Neuron (in vitro differentiated cells): ENCODE results near the gene ZWILCH.
"Not testable (repeated sequence)": the region's sequence is repeated elsewhere in the genome, so short reads cannot be mapped to it uniquely, and the experiment has no call there.

ENCODE experiments used
- H2AFZ ChIP-seq: one replicate; pipeline ENCODE4 v1.6.1; 2013; ENCODE audit warnings: low read depth, mild to moderate bottlenecking, inconsistent platforms, low read length, moderate library complexity
- H3K27me3 ChIP-seq: one replicate; pipeline ENCODE4 v1.6.1; 2013; ENCODE audit warnings: low read length; ENCODE audit not compliant: insufficient read depth
- H3K36me3 ChIP-seq: one replicate; pipeline ENCODE4 v1.6.1; 2013; ENCODE audit warnings: low read length; ENCODE audit not compliant: insufficient read depth
- H3K4me1 ChIP-seq: one replicate; pipeline ENCODE4 v1.6.1; 2013; ENCODE audit warnings: low read length; ENCODE audit not compliant: insufficient read depth
- H3K4me3 ChIP-seq: 2 replicates; pipeline ENCODE4 v1.5.1; 2013; ENCODE audit warnings: mild to moderate bottlenecking, low read length, moderate library complexity
- H3K9me3 ChIP-seq: one replicate; pipeline ENCODE4 v1.6.1; 2013; ENCODE audit warnings: low read length

Gene ZWILCH

DNA sequence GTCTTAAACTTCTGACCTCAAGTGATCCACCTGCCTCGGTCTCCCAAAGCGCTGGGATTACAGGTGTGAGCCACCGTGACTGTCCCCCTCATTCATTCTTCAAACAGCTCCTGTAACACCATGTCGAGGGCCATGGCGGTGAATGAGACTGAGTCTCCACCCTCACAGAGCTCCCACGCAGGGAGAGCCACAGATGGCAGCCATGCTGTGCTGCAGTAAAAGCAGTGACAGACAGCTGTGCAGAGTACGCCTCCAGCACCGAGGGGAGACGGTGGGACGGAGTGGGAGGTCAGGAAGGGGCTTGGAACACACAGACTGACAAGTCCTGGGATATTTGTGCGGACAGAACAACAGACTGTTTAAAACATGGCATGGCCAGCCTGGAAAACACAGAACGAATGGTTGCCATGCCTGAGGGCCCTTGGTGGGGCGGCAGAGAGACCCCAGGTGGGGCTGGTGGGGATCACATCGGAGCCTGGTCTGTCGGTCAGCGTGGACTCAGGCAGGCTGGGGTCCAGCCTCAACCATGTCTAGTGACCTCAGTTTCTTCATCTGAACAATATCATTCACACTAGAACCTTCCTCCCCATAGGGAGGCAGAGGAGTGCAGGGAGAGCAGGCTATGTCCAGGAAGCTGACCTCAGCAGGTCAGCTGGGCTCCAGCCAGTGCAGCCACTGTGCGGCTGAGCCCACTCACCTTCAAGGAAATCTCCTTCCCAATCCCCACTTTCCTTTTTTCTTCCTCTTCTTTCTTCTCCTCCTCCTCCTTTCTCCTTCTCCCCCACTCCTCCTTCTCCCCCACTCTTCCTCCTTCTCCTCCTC is 81.2 kb downstream of the ZWILCH start:
- H3K36me3 ChIP-seq, result no peaks in the 10 kb centered on the region

DNA sequence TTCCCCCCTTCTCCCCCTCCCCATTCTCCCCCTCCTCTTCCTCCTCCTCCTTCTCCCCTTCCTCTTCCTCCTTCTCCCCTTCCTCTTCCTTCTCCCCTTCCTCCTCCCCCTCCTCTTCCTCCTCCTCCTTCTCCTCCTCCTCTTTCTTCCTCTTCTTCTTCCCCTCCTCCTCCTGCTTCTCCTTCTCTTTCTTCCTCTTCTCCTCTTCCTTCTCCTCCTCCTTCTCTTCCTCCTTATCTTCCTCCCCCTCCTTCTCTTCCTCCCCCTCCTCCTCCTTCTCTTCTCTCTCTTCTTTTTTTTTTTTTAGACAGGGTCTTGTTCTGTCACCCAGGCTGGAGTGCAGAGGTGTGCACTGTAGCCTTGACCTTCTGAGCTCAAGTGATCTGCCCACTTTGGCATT is 81.9 kb downstream of the ZWILCH start:
- no peaks in the 10 kb centered on the region for H3K9me3 ChIP-seq
- no peaks in the 10 kb centered on the region for H3K36me3 ChIP-seq
- no peak overlapping the region for H2AFZ ChIP-seq

More for the DNA sequence above, 81.2 kb downstream of the ZWILCH start:
- H2AFZ ChIP-seq, result peak overlapping the region; percentile 23
- no peaks in the 10 kb centered on the region for H3K9me3 ChIP-seq
- H3K4me3 ChIP-seq, result no peak overlapping the region
- no peaks in the 10 kb centered on the region for H3K27me3 ChIP-seq
- peaks cover 5% of the 10 kb centered on the region for H3K4me1 ChIP-seq

DNA sequence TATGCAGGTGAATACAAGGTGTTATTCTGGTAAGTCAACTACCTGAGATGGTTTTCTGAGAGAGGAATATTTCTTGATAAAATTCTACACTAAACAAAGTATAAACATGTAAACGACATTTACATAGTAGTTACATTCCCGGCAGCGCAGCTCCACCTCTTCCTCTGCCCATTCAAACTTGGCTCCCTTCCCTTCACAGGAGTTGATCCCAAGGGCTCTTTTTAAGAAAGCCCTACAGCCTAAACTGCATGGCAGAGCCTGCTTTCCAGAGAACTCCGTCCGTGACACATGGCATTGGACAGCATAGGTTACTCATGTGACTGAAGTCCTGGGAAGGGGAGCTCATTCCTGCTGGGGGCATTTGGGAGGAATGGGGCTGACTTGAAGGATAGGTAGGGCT is 82.6 kb downstream of the ZWILCH start:
- Histone ChIP-seq H3K9me3 (no peaks in the 10 kb centered on the region), H3K36me3 (no peaks in the 10 kb centered on the region), H3K4me3 (no peak overlapping the region), H3K27me3 (peaks cover 4% of the 10 kb centered on the region), H3K4me1 (peaks cover 5% of the 10 kb centered on the region), H2AFZ (no peak overlapping the region)

More for the DNA sequence above, 81.9 kb downstream of the ZWILCH start:
- H3K4me1 ChIP-seq, result peaks cover 5% of the 10 kb centered on the region
- H3K4me3 ChIP-seq, result no peak overlapping the region
- no peaks in the 10 kb centered on the region for H3K27me3 ChIP-seq

DNA sequence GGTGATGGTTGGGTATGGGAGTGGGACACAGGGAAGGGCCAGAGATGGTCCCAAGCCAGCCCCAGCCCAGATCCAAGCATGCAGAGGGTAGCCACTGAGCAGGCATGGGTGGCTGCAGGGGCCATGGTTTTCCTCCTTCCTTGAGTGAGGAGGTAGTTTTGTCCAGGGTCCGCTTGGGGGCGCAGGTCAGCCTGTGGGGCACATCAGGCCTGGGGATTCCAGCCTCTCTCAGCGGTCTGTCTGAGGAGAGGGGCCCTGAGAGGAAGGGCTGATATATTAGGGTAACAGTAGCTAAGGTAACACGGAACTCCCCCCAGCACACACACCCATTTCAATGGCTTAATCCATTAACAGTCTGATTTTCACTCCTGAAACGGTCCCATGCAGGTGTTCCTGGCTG is 83.4 kb downstream of the ZWILCH start:
- no peaks in the 10 kb centered on the region for H3K36me3 ChIP-seq
- no peaks in the 10 kb centered on the region for H3K9me3 ChIP-seq
- H3K4me1 ChIP-seq, result peaks cover 5% of the 10 kb centered on the region
- H3K4me3 ChIP-seq, result no peak overlapping the region
- H2AFZ ChIP-seq, result no peak overlapping the region
- peaks cover 4% of the 10 kb centered on the region for H3K27me3 ChIP-seq

DNA sequence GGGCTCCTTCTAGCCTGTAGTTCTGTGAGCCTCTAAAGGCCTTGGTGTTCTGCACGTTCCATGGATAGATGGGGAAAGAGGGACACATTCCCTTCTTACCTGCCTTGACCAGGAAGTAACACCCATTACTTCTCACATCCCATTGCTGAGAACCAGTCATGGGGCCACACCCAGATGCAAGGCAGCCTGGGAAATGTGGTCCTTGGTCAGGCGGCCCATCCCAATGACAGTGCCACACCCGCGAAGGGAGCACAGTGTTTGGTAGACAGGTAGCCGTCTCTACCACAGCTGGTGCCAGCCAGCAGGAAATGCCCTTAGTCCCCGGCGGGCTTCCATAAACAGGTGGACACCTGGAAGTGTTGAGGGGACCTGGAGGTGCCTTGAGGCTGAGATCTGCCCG is 83.8 kb downstream of the ZWILCH start:
- H3K4me1 ChIP-seq, result peaks cover 5% of the 10 kb centered on the region
- H3K36me3 ChIP-seq, result no peaks in the 10 kb centered on the region
- no peak overlapping the region for H3K4me3 ChIP-seq
- peaks cover 4% of the 10 kb centered on the region for H3K27me3 ChIP-seq
- H2AFZ ChIP-seq, result no peak overlapping the region
- H3K9me3 ChIP-seq, result no peaks in the 10 kb centered on the region

DNA sequence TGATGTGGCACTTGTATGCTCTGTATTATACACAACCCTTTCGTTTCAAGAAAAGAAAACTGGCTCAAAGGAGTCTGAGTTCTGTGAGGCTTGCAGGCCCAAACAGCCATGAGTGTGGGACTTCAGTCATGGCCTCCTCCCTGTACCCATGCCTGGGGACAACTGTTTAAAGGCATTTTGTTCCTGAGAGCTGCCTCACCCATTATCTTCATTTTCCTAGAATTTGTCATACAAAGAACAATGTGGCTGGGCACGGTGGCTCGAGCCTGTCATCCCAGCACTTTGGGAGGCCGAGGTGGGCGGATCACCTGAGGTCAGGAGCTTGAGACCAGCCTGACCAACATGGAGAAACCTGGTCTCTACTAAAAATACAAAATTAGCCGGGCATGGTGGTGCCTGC is 84.3 kb downstream of the ZWILCH start:
- H3K9me3 ChIP-seq, H3K4me3 ChIP-seq, H3K27me3 ChIP-seq, H2AFZ ChIP-seq, H3K4me1 ChIP-seq, H3K36me3 ChIP-seq: not testable (repeated sequence)

DNA sequence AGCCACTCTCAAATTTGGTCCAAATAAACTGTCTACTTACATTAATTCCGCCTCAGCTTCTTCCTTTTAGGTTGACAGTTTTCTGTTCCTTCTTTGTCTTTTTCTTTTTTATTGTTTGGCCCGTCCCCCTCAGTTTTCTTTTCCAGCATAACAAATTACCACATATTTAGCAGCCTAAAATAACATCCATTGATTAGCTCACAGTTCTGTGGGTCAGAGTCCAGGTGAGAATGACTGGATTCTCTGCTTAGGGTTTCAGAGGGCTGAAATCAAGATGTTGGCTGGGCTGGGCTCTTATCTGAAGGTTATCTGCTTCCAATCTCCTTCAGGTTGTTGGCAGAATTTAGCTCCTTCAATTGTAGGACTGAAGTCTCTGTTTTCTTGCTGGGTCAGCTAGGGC is 85.3 kb downstream of the ZWILCH start:
- H3K36me3 ChIP-seq, result no peaks in the 10 kb centered on the region

DNA sequence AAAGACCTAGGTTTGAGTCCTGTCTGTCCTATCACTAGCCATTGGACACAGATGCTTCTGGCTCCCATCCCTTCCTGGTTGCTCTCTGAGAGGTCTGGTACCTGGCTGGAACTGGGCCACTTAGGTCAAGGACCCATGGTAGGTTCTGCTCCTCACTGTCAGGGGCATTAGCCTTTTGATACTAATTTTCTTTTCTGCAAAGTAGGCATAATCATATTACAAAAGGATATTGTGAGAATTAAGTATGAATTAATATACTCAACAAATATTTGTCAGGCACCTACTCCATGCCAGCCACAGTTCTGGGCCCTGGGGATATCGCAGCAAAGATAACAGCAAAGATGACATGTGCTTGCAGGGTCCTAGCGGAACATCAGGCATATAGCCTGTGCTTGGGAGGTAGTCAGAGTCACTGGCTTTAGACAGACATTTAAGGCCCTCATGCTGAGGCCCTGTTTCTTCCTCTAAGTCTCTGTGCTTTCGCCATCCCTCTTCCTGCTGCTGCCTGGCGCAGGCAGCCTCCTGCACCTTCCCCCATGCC is 86.3 kb downstream of the ZWILCH start:
- no peak overlapping the region for H2AFZ ChIP-seq
- peaks cover 8% of the 10 kb centered on the region for H3K27me3 ChIP-seq
- H3K4me1 ChIP-seq, result peaks cover 2% of the 10 kb centered on the region
- H3K9me3 ChIP-seq, result no peaks in the 10 kb centered on the region
- H3K4me3 ChIP-seq, result no peak overlapping the region
- no peaks in the 10 kb centered on the region for H3K36me3 ChIP-seq

More for the DNA sequence above, 85.3 kb downstream of the ZWILCH start:
- Histone ChIP-seq H2AFZ (no peak overlapping the region), H3K4me1 (peaks cover 5% of the 10 kb centered on the region), H3K9me3 (no peaks in the 10 kb centered on the region), H3K4me3 (no peak overlapping the region), H3K27me3 (peaks cover 8% of the 10 kb centered on the region)

DNA sequence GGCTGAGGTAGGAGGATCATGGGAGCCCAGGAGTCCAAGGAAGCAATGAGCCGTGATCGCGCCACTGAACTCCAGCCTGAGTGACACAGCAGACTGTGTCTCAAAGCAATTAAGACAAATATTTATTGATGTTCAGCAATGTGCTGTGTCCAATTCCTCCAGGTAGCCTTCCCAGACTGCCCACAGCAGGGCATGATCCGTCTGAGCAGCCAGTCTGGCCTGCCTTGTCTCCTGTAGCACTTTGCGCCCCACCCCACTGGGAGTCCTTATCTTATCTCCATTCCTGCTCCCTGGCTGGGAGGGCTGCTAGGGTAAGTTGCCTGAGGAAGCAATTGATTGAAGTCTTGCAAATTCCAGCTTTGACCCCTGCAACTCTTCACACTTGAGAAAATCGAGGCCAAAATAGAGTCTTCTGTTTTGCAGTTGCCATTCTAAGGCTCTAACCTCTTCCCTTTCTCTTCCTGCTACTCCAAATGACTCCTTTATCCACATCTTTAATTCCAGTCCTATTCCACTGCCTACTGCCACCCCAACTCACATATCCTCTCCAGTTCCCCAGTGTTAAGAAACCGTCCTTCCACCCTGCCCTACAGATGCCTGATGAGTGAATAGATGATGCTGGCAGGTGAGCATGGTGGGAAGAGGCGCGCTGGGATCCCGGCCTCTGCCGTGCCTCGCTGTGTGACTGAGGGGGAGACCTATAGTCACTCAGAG is 87.5 kb downstream of the ZWILCH start:
- Histone ChIP-seq H2AFZ (no peak overlapping the region), H3K9me3 (no peaks in the 10 kb centered on the region), H3K4me3 (no peak overlapping the region), H3K4me1 (no peaks in the 10 kb centered on the region), H3K36me3 (no peaks in the 10 kb centered on the region), H3K27me3 (peaks cover 9% of the 10 kb centered on the region)

DNA sequence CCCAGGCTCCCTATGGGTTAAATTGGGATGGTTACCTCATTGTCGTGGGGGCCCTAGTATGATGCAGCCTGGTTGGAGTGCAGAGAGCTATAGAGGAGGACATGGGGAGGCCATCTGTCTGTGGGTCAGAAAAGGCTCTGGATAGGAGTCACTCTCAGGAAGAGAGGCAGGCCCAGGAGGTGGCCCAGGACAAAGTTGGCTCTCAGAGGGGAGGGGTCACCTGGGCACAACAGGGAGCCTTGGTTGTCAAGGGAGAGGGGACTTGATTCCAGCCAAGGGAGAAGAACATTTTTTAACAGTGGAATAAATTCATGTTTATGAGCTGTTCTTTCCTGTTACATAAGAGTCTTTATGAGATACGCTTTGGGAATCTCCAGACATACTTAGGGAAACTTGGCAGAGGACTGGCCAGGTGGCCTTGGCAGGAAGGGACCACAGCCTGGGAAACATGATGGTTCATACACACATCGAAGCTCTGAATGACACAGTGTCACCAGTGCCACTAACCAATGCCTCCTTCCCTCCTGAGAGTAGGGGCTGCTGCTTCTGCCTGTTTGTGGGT is 88.2 kb downstream of the ZWILCH start:
- Histone ChIP-seq H3K9me3 (no peaks in the 10 kb centered on the region), H2AFZ (no peak overlapping the region), H3K27me3 (peaks cover 14% of the 10 kb centered on the region), H3K4me3 (no peak overlapping the region), H3K36me3 (no peaks in the 10 kb centered on the region), H3K4me1 (no peaks in the 10 kb centered on the region)

DNA sequence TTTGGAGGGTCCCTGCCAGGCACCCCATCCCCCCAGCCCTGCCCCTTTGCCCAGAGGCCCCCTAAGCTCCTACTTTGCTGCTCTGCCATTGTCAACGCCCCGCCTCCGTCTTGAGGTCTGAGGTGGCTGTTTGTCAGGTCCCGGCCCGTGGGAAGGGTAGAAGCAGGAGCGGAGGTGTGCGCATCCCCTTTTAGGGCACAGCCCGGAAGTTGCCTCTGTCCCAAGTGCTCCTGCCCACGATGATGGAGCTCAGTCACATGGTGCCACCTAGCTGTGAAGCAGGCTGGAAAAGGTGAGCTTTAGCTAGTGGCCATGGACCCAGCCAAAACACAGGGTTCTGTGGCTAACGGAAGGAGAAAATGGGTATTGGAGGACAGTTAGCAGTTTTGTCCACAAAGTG is 89.2 kb downstream of the ZWILCH start:
- no peaks in the 10 kb centered on the region for H3K36me3 ChIP-seq
- peaks cover 14% of the 10 kb centered on the region for H3K27me3 ChIP-seq
- no peak overlapping the region for H3K4me3 ChIP-seq
- H2AFZ ChIP-seq, result no peak overlapping the region
- no peaks in the 10 kb centered on the region for H3K9me3 ChIP-seq
- H3K4me1 ChIP-seq, result no peaks in the 10 kb centered on the region

DNA sequence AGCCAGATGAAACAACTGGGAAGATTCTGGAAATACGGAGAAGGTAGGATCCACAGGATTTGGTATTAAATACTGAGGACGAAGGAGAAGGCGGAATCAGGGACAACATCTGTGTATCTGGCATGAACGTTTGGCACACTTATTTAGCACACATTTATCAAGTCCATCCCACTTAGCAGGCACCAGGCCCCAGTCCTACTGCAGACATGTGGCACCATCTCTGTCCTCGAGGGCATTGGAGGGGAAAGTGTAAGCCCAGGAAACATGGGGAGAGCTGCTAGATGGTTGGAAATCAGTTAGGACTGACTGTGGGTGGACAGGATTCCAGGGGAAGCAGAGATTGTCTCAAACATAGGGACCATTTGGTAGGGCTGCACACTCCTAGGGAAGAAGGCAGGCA is 89.7 kb downstream of the ZWILCH start:
- no peaks in the 10 kb centered on the region for H3K9me3 ChIP-seq
- H3K36me3 ChIP-seq, result no peaks in the 10 kb centered on the region
- no peak overlapping the region for H2AFZ ChIP-seq
- H3K27me3 ChIP-seq, result peaks cover 17% of the 10 kb centered on the region
- H3K4me3 ChIP-seq, result no peak overlapping the region
- H3K4me1 ChIP-seq, result no peaks in the 10 kb centered on the region

DNA sequence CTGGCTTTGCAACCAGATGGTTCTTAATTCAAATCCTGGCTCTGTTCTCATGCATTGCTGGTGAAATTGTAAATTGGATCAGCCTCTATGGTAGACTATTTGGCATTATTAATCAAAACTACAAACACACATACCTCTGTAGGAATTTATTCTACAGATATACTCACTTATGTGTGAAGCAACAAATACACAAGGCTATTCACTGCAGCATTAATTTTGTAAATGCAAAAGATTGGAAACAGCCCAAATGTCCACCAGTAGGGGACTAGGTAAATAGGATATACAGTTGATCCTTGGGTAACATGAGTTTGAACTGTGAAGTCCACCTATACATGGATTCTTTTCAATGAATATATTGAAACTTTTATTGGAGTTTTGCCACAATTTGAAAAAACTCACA is 90.2 kb downstream of the ZWILCH start:
- Histone ChIP-seq H3K4me1 (no peaks in the 10 kb centered on the region), H3K9me3 (no peaks in the 10 kb centered on the region), H3K4me3 (no peak overlapping the region), H3K27me3 (peaks cover 17% of the 10 kb centered on the region), H2AFZ (no peak overlapping the region), H3K36me3 (no peaks in the 10 kb centered on the region)
